Large intestine (tissue), 3 donors: Measurements from ENCODE around the gene CCDC86. TPM values are rescaled to one million over a fixed set of nuclear protein-coding genes. Genes with fewer than 3 reads are reported as not detected.

Source experiments
- DNase-seq, 2 donors: peaks; one replicate each; pipeline versions ENCODE4 v3.0.0 to v3.0.0-alpha.2; 2013
- H3K27ac ChIP-seq: one replicate; pipeline ENCODE4 v1.5.1; 2013; ENCODE audit warnings: low read length
- H3K27me3 ChIP-seq: 2 replicates; pipeline ENCODE4 v1.6.1; 2013; ENCODE audit warnings: low read length; ENCODE audit not compliant: control insufficient read depth, insufficient read depth
- H3K36me3 ChIP-seq: 2 replicates; pipeline ENCODE4 v1.6.1; 2013; ENCODE audit warnings: low read length; ENCODE audit not compliant: control insufficient read depth, insufficient read depth
- H3K4me1 ChIP-seq: one replicate; pipeline ENCODE4 v1.6.1; 2013; ENCODE audit warnings: low read length; ENCODE audit not compliant: control insufficient read depth, insufficient read depth
- H3K4me3 ChIP-seq: one replicate; pipeline ENCODE4 v1.5.1; 2013; ENCODE audit warnings: low read length
- H3K9me3 ChIP-seq: one replicate; pipeline ENCODE4 v1.6.1; 2013; ENCODE audit warnings: mild to moderate bottlenecking, low read depth, low read length, moderate library complexity; ENCODE audit not compliant: control insufficient read depth
- WGBS: methylation state at CpG from one replicate; pipeline ENCODE4 v1.1.5; 2013; ENCODE audit warnings: low lambda C conversion rate; ENCODE audit not compliant: insufficient coverage; 5-methylcytosine and 5-hydroxymethylcytosine counted together
- polyA plus RNA-seq: library from polyadenylated mRNA; unstranded; fragments of 120-200 nt; gene quantifications from one replicate; pipeline ENCODE4 v1.2.1, GENCODE V29; 2013

The CCDC86 gene
- polyA plus RNA-seq, 1 donor = 21.6 TPM

- no peaks in the 10 kb centered on the region for H3K9me3 ChIP-seq
- DNase-seq = peak in 1 of 2 donors; percentile 42
- no peak overlapping the region for H3K27ac ChIP-seq
- peaks cover 84% of the 10 kb centered on the region for H3K36me3 ChIP-seq
- no peaks in the 10 kb centered on the region for H3K27me3 ChIP-seq
- no peak overlapping the region for H3K4me3 ChIP-seq
- 100% methylated on average over 1 of the region's 12 CpGs for whole genome bisulfite sequencing
- peaks cover 2% of the 10 kb centered on the region for H3K4me1 ChIP-seq
Measured at GRCh38 chr11:60899046-60899936, 57.4 kb downstream of the CCDC86 start.

- WGBS = no CpG with 5 or more reads among the region's 4 CpGs
- DNase-seq = no peak
Measured at GRCh38 chr11:60899977-60900376, 58.1 kb downstream of the CCDC86 start.

More at GRCh38 chr11:60899977-60900376, 58.1 kb downstream of the CCDC86 start:
- no peaks in the 10 kb centered on the region for H3K27me3 ChIP-seq
- H3K36me3 ChIP-seq = peaks cover 79% of the 10 kb centered on the region
- no peaks in the 10 kb centered on the region for H3K9me3 ChIP-seq
- no peak overlapping the region for H3K4me3 ChIP-seq
- no peak overlapping the region for H3K27ac ChIP-seq
- H3K4me1 ChIP-seq = peaks cover 9% of the 10 kb centered on the region

Other genes starting within 250 kb of the CCDC86 start
- 112 TPM for gene MS4A8, start 142.5 kb upstream of the CCDC86 start, polyA plus RNA-seq
- gene MS4A18, start 117.4 kb upstream of the CCDC86 start, polyA plus RNA-seq = 0.30 TPM
- 0.04 TPM for gene MS4A15, start 85.2 kb upstream of the CCDC86 start, polyA plus RNA-seq
- gene MS4A10, start 56.8 kb upstream of the CCDC86 start, polyA plus RNA-seq = 0.48 TPM
- gene PTGDR2, start 13.8 kb downstream of the CCDC86 start, polyA plus RNA-seq = 5.0 TPM
- 0.07 TPM for gene ZP1, start 25.4 kb downstream of the CCDC86 start, polyA plus RNA-seq
- gene PRPF19, start 64.5 kb downstream of the CCDC86 start, polyA plus RNA-seq = 92.6 TPM
- 42.2 TPM for gene TMEM109, start 72.0 kb downstream of the CCDC86 start, polyA plus RNA-seq
- gene TMEM132A, start 82.3 kb downstream of the CCDC86 start, polyA plus RNA-seq = 19.6 TPM
- 19.8 TPM for gene SLC15A3, start 110.1 kb downstream of the CCDC86 start, polyA plus RNA-seq
- gene CD6, start 129.6 kb downstream of the CCDC86 start, polyA plus RNA-seq = 1.3 TPM